Tibial nerve (tissue), 4 donors: ENCODE data around the gene GHSR. TPM values are rescaled to one million over a fixed set of nuclear protein-coding genes. Genes with fewer than 3 reads are reported as not detected.

Experiments
- DNase-seq, 2 donors: peaks; one replicate each; pipeline ENCODE4 v3.0.0-alpha.2; 2019; ENCODE audit warnings: low spot score in 2 of 2
- H3K27ac ChIP-seq, 4 donors: fragments of 200-600 bp; sonication (generic) in 3 of 4; one replicate each; pipeline ENCODE4 v1.5.1; 2017 to 2019; ENCODE audit warnings: mild to moderate bottlenecking in 1 of 4
- H3K27me3 ChIP-seq, 2 donors: fragments of 200-600 bp; sonication (generic) in 1 of 2; one replicate each; pipeline versions ENCODE4 v1.5.1 to v1.6.0; 2017 to 2019
- H3K36me3 ChIP-seq, 3 donors: fragments of 200-600 bp; sonication (generic); one replicate each; pipeline ENCODE4 v1.5.1; 2018 to 2019
- H3K4me1 ChIP-seq, 4 donors: fragments of 200-600 bp; sonication (generic) in 3 of 4; one replicate each; pipeline ENCODE4 v1.5.1; 2017 to 2019
- H3K4me3 ChIP-seq, 4 donors: fragments of 200-600 bp; sonication (generic) in 3 of 4; one replicate each; pipeline ENCODE4 v1.5.1; 2017 to 2019; ENCODE audit warnings: mild to moderate bottlenecking in 1 of 4, moderate library complexity in 1 of 4
- H3K9me3 ChIP-seq, 4 donors: fragments of 200-600 bp; sonication (generic) in 3 of 4; one replicate each; pipeline ENCODE4 v1.5.1; 2017 to 2019
- EP300 ChIP-seq, 2 donors: sonication (generic); formaldehyde crosslinking; IDR thresholded peaks; one replicate each; pipeline ENCODE4 v1.6.1; 2017; ENCODE audit warnings: antibody characterized with exemption in 2 of 2, mild to moderate bottlenecking in 1 of 2
- POLR2A ChIP-seq, 2 donors: fragments of 450-650 bp; IDR thresholded peaks; one replicate each; pipeline ENCODE4 v1.6.1; 2017; ENCODE audit warnings: antibody characterized with exemption in 2 of 2, mild to moderate bottlenecking in 2 of 2, moderate library complexity in 2 of 2
- WGBS, 2 donors: methylation state at CpG; one replicate each; pipeline ENCODE4 v1.1.5; 2018; 5-methylcytosine and 5-hydroxymethylcytosine counted together
- total RNA-seq, 4 donors: library from RNA; depleted of rRNA; stranded (reverse); fragments of >200 nt; gene quantifications; one replicate each; pipeline ENCODE4 v1.1.0, GENCODE V29; 2016
- TF ChIP-seq, protein P1 (sequence below), 5 experiments: fragments of 200-600 bp in 3 of 5; fragments of 450-650 bp in 2 of 5; sonication (generic) in 3 of 5; IDR thresholded peaks; one replicate each; pipeline ENCODE4 v1.5.1; 2016 to 2019; ENCODE audit warnings: antibody characterized with exemption in 5 of 5, mild to moderate bottlenecking in 3 of 5, moderate library complexity in 2 of 5

Gene GHSR
- total RNA-seq, 4 donors from 2014 or later: not detected

DNA sequence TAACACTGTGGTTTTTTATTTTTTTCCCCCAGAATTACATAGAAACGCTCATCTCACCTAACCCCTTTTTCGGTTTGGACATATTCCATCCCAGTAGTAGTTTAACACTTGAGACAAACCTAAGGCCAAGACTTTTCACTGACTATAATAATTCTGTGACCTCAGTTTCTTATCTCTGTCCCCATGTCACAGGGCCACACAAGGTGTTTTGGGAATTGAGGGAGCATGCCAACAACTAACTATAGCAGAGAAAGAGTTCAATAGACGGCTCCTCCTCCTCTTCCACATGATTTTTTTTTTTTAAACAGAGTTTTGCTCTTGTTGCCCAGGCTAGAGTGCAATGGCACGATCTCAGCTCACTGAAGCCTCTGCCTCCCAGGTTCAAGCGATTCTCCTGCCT, 27.4 kb upstream of the GHSR start:
- Histone ChIP-seq H3K4me3 (no peak overlapping the region), H3K9me3 (peaks cover 0 to 4% (median 0%) of the 10 kb centered on the region in 4 donors), H3K4me1 (peaks cover 0 to 8% (median 0%) of the 10 kb centered on the region in 4 donors), H3K36me3 (no peaks in the 10 kb centered on the region), H3K27me3 (no peaks in the 10 kb centered on the region), H3K27ac (no peak overlapping the region)
- 95% methylated on average over 5 of the region's 5 CpGs for WGBS, 2 donors
- no peak for TF ChIP-seq POLR2A (IDR thresholded peaks at IDR 0.05)
- TF ChIP-seq, protein P1, sequence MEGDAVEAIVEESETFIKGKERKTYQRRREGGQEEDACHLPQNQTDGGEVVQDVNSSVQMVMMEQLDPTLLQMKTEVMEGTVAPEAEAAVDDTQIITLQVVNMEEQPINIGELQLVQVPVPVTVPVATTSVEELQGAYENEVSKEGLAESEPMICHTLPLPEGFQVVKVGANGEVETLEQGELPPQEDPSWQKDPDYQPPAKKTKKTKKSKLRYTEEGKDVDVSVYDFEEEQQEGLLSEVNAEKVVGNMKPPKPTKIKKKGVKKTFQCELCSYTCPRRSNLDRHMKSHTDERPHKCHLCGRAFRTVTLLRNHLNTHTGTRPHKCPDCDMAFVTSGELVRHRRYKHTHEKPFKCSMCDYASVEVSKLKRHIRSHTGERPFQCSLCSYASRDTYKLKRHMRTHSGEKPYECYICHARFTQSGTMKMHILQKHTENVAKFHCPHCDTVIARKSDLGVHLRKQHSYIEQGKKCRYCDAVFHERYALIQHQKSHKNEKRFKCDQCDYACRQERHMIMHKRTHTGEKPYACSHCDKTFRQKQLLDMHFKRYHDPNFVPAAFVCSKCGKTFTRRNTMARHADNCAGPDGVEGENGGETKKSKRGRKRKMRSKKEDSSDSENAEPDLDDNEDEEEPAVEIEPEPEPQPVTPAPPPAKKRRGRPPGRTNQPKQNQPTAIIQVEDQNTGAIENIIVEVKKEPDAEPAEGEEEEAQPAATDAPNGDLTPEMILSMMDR (IDR thresholded peaks at IDR 0.05): no peak
- TF ChIP-seq EP300 (IDR thresholded peaks at IDR 0.05): no peak
- no peak for DNase-seq

DNA sequence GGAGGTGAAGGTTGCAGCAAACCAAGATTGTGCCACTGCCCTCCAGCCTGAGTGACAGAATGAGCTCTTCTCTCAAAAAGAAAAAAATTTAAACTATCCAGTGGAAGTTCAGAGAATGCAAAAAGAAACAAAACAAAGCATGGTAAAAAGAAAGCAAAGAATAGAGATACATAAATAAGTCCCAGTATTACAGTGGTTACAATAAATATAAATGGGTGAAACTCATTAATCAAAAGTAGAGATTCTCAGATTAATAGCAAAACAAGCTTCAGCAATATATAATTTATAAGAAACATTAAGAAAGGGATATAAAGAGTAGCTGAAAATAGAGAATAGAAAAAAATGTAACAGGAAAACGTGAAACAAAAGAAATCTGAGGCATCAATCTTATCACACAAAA, 23.6 kb upstream of the GHSR start:
- peaks cover 0 to 4% (median 0%) of the 10 kb centered on the region in 4 donors for H3K9me3 ChIP-seq
- DNase-seq: no peak
- no peak overlapping the region for H3K4me3 ChIP-seq
- no peaks in the 10 kb centered on the region for H3K27me3 ChIP-seq
- no peak overlapping the region for H3K27ac ChIP-seq
- H3K36me3 ChIP-seq: no peaks in the 10 kb centered on the region
- WGBS, 2 donors: 60 to 70% methylated on average over 1 of the region's 1 CpG
- no peak for TF ChIP-seq POLR2A (IDR thresholded peaks at IDR 0.05)
- TF ChIP-seq, protein P1 (IDR thresholded peaks at IDR 0.05): no peak
- TF ChIP-seq EP300 (IDR thresholded peaks at IDR 0.05): no peak
- H3K4me1 ChIP-seq: peaks cover 0 to 6% (median 0%) of the 10 kb centered on the region in 4 donors

DNA sequence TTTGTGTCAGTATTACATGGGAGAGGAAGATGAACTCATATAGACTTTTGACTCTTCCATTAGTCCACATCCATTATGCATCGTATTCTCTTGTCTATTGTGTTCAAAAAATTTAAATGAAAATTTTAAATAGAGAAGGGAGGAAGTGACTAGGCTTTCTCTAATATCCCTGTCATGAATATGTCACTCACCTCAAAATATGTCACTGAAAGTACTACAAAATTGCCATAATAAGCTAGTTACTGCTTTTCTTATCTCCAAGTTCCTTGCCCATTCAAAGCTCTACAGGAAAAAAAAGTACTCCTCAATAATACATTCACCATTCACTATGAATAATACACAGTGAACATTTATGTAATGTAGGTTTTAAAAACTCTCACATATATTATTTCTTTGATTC, 22.3 kb upstream of the GHSR start:
- Histone ChIP-seq H3K9me3 (peaks cover 0 to 4% (median 0%) of the 10 kb centered on the region in 4 donors), H3K27ac (no peak overlapping the region), H3K36me3 (no peaks in the 10 kb centered on the region), H3K4me3 (no peak overlapping the region), H3K4me1 (no peaks in the 10 kb centered on the region), H3K27me3 (no peaks in the 10 kb centered on the region)
- no peak for DNase-seq
- 92 to 94% methylated on average over 1 of the region's 1 CpG for WGBS, 2 donors
- TF ChIP-seq, protein P1 (IDR thresholded peaks at IDR 0.05): no peak
- TF ChIP-seq EP300 (IDR thresholded peaks at IDR 0.05) (no peak), POLR2A (IDR thresholded peaks at IDR 0.05) (no peak)

DNA sequence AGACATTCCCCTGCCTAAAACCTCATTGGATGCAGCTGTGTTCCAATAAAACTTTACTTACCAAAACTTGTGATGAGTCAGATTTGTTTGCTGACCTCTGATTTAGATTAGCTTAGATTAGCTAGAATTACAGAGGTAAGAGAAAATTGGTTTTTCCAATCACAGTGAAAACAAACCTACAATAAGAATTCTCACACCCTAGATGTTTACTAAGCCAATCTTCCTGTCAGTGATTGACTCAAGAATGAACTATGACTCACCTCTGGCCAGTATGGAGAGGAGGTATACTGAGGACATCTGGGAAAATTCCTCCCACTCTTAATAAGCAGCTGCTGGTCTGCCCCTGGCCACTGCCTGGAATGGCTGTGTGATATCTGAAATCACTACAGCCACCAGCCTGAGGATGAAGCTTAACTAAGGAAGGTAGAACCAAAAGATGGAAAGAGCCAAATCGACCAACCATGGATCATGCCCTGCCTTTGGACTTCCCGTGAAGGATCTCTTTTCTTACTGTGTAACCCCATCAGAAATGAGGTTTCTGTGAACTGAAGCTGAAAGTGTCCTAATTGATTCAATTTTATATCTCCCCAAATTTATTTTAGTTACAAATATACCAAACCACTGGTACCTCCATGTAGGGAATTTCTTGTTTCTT, 19.0 kb upstream of the GHSR start:
- Histone ChIP-seq H3K4me1 (no peaks in the 10 kb centered on the region), H3K9me3 (peaks cover 0 to 4% (median 0%) of the 10 kb centered on the region in 4 donors), H3K36me3 (no peaks in the 10 kb centered on the region), H3K4me3 (no peak overlapping the region), H3K27me3 (no peaks in the 10 kb centered on the region), H3K27ac (no peak overlapping the region)
- TF ChIP-seq EP300 (IDR thresholded peaks at IDR 0.05) (no peak), POLR2A (IDR thresholded peaks at IDR 0.05) (no peak)
- TF ChIP-seq, protein P1 (IDR thresholded peaks at IDR 0.05): no peak
- DNase-seq: no peak
- 91 to 95% methylated on average over 2 of the region's 2 CpGs for WGBS, 2 donors

DNA sequence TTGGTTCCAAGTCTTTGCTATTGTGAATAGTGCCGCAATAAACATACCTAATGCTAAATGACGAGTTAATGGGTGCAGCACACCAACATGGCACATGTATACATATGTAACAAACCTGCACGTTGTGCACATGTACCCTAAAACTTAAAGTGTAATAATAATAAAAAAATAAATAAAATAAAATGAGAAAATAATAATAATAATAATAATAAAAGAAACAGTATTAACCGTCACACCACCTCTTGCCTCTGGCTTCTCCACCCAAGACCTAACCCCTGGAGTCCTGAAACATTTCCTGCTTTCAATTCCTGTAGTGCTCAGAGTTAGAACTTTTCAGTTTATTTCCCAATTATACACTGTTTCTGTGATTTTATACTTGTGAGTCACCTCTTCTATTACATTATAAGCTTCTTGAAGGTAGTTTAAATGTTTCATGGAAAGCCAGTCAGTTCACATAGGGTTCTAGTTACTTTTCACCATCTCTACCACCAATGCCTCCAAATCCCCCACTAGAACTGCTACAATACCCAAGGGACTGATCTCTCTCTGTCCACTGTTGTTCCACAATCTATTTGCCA, 18.4 kb upstream of the GHSR start:
- H3K4me3 ChIP-seq: no peak overlapping the region
- no peaks in the 10 kb centered on the region for H3K36me3 ChIP-seq
- TF ChIP-seq POLR2A (IDR thresholded peaks at IDR 0.05) (no peak), EP300 (IDR thresholded peaks at IDR 0.05) (no peak)
- TF ChIP-seq, protein P1 (IDR thresholded peaks at IDR 0.05): no peak
- no peaks in the 10 kb centered on the region for H3K4me1 ChIP-seq
- H3K9me3 ChIP-seq: peaks cover 0 to 2% (median 0%) of the 10 kb centered on the region in 4 donors
- H3K27ac ChIP-seq: no peak overlapping the region
- WGBS, 2 donors: 72 to 97% methylated on average over 4 of the region's 4 CpGs
- no peak for DNase-seq
- H3K27me3 ChIP-seq: no peaks in the 10 kb centered on the region
